HEK293 (cell line): ENCODE data around the gene HDAC2.

Source experiments
- CTCF ChIA-PET: fragments of 350-600 bp; formaldehyde crosslinking; extraction: SDS; loops from one replicate; lab custom pipeline; 2021; ENCODE audit warnings: antibody characterized with exemption; lab: Yijun Ruan, JAX
- POLR2A ChIA-PET: fragments of 300-600 bp; formaldehyde crosslinking; extraction: SDS; loops from one replicate; lab custom pipeline; 2020; ENCODE audit warnings: antibody characterized with exemption, inconsistent platforms; lab: Yijun Ruan, JAX
- H3K27ac ChIP-seq: fragments of 200-500 bp; sonication (Bioruptor generic); 2 replicates; pipeline ENCODE4 v1.5.1; 2014; ENCODE audit warnings: low read depth, low read length, control low read depth, inconsistent platforms; ENCODE audit errors: extremely low read depth
- H3K36me3 ChIP-seq, 2 experiments: fragments of 200-500 bp in 1 of 2; sonication (Bioruptor generic) in 1 of 2; 1 replicate in 1 of 2; 2 replicates in 1 of 2; pipeline ENCODE4 v1.5.1; 2014 to 2017; ENCODE audit warnings: inconsistent platforms in 2 of 2, low read length in 2 of 2; ENCODE audit not compliant: control insufficient read depth in 2 of 2, insufficient read depth in 1 of 2
- H3K4me1 ChIP-seq: fragments of 200-500 bp; sonication (Bioruptor generic); 2 replicates; pipeline ENCODE4 v1.5.1; 2014; ENCODE audit warnings: mild to moderate bottlenecking, low read length, inconsistent platforms; ENCODE audit not compliant: control insufficient read depth, insufficient read depth
- H3K4me3 ChIP-seq: 2 replicates; pipeline ENCODE4 v1.5.1; 2011; ENCODE audit warnings: low read depth, mild to moderate bottlenecking, control low read depth, low read length, moderate library complexity
- H3K9me3 ChIP-seq: fragments of 200-500 bp; sonication (Bioruptor generic); 2 replicates; pipeline ENCODE4 v1.5.1; 2014; ENCODE audit warnings: low read depth, low read length, inconsistent platforms; ENCODE audit not compliant: control insufficient read depth, insufficient read depth
- GFI1B ChIP-seq: fragments of 450-650 bp; formaldehyde crosslinking; IDR thresholded peaks from 2 replicates; pipeline ENCODE4 v1.5.1; 2016; ENCODE audit warnings: missing biosample characterization, missing genetic modification characterization
- SALL2 ChIP-seq: fragments of 450-650 bp; formaldehyde crosslinking; IDR thresholded peaks from 2 replicates; pipeline ENCODE4 v1.5.0; 2017; ENCODE audit warnings: missing biosample characterization, mild to moderate bottlenecking, missing genetic modification characterization, borderline replicate concordance
- ZBTB1 ChIP-seq: fragments of 450-650 bp; formaldehyde crosslinking; IDR thresholded peaks from 2 replicates; pipeline ENCODE4 v1.5.1; 2016; ENCODE audit warnings: missing biosample characterization, missing genetic modification characterization
- ZNF366 ChIP-seq: fragments of 450-650 bp; formaldehyde crosslinking; conservative IDR thresholded peaks from 2 replicates; pipeline ENCODE4 v1.5.1; 2016; ENCODE audit warnings: missing biosample characterization, missing genetic modification characterization
- ZNF473 ChIP-seq: fragments of 450-650 bp; formaldehyde crosslinking; IDR thresholded peaks from 2 replicates; pipeline ENCODE4 v1.5.1; 2017; ENCODE audit warnings: missing biosample characterization, missing genetic modification characterization
- ZNF510 ChIP-seq: fragments of 450-650 bp; formaldehyde crosslinking; IDR thresholded peaks from 2 replicates; pipeline ENCODE4 v1.5.1; 2018; ENCODE audit warnings: mild to moderate bottlenecking, missing genetic modification characterization, missing biosample characterization; ENCODE audit not compliant: insufficient replicate concordance
- ZNF529 ChIP-seq: fragments of 450-650 bp; formaldehyde crosslinking; IDR thresholded peaks from 2 replicates; pipeline ENCODE4 v1.5.1; 2017; ENCODE audit warnings: missing genetic modification characterization, missing biosample characterization; ENCODE audit not compliant: insufficient replicate concordance
- ZNF560 ChIP-seq: fragments of 450-650 bp; formaldehyde crosslinking; IDR thresholded peaks from 2 replicates; pipeline ENCODE4 v1.5.1; 2017; ENCODE audit warnings: missing biosample characterization, missing genetic modification characterization, borderline replicate concordance
- ZNF571 ChIP-seq: fragments of 450-650 bp; formaldehyde crosslinking; IDR thresholded peaks from 2 replicates; pipeline ENCODE4 v1.5.0; 2017; ENCODE audit warnings: missing biosample characterization, missing genetic modification characterization
- ZNF585B ChIP-seq: fragments of 450-650 bp; formaldehyde crosslinking; IDR thresholded peaks from 2 replicates; pipeline ENCODE4 v1.5.1; 2016; ENCODE audit warnings: missing biosample characterization, missing genetic modification characterization
- ZNF621 ChIP-seq: fragments of 450-650 bp; formaldehyde crosslinking; IDR thresholded peaks from 2 replicates; pipeline ENCODE4 v1.5.1; 2017; ENCODE audit warnings: missing biosample characterization, missing genetic modification characterization
- ZNF830 ChIP-seq: fragments of 450-650 bp; IDR thresholded peaks from 2 replicates; pipeline ENCODE4 v1.5.0; 2018; ENCODE audit warnings: missing biosample characterization, missing genetic modification characterization, low read depth, mild to moderate bottlenecking, moderate library complexity
- ZNF843 ChIP-seq: fragments of 450-650 bp; formaldehyde crosslinking; IDR thresholded peaks from 2 replicates; pipeline ENCODE4 v1.5.1; 2016; ENCODE audit warnings: missing biosample characterization, missing genetic modification characterization
- ZSCAN30 ChIP-seq: fragments of 450-650 bp; IDR thresholded peaks from 2 replicates; pipeline ENCODE4 v1.5.1; 2018; ENCODE audit warnings: missing biosample characterization, mild to moderate bottlenecking, missing genetic modification characterization, moderate library complexity
- TF ChIP-seq, protein P1 (sequence below): fragments of 450-650 bp; formaldehyde crosslinking; IDR thresholded peaks from 2 replicates; pipeline ENCODE4 v1.5.1; 2016; ENCODE audit warnings: missing biosample characterization, missing genetic modification characterization
- TF ChIP-seq, protein P2 (sequence below): fragments of 450-650 bp; formaldehyde crosslinking; IDR thresholded peaks from 2 replicates; pipeline ENCODE4 v1.5.1; 2016; ENCODE audit warnings: missing biosample characterization, missing genetic modification characterization
- TF ChIP-seq, protein P3 (sequence below): fragments of 450-650 bp; formaldehyde crosslinking; IDR thresholded peaks from 2 replicates; pipeline ENCODE4 v1.5.1; 2016; ENCODE audit warnings: missing biosample characterization, missing genetic modification characterization
- TF ChIP-seq, protein P4 (sequence below): fragments of 450-650 bp; formaldehyde crosslinking; IDR thresholded peaks from 2 replicates; pipeline ENCODE4 v1.5.1; 2016; ENCODE audit warnings: missing biosample characterization, missing genetic modification characterization
- TF ChIP-seq, protein P5 (sequence below): fragments of 450-650 bp; formaldehyde crosslinking; IDR thresholded peaks from 2 replicates; pipeline ENCODE4 v1.5.0; 2017; ENCODE audit warnings: missing biosample characterization, missing genetic modification characterization, borderline replicate concordance
- TF ChIP-seq, protein P6 (sequence below): fragments of 450-650 bp; formaldehyde crosslinking; IDR thresholded peaks from 2 replicates; pipeline ENCODE4 v1.5.1; 2016; ENCODE audit warnings: missing biosample characterization, missing genetic modification characterization

The HDAC2 gene

DNA sequence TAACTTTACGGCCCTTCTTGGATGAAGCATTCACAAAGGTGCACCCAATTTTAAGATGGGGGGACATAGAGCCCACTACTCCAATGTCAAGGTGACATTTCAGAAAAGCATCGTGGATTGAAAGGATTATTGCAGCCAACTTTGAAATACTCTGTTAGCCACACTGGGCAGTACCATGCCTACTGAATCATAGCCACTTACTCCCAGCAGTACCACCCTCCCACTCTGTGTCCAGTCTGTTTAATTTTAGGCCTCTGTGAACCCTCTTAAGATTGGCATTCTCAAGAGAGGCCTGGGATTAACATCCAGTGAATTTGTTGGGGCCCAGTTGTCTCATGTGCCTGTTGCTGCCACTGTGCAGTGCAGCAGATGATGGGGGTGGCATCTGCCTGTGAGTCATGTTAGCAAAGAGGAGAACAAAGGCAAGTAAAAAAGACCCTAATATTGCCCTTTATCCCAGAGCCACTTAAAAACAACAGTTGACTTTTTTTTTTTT lies 11.2 kb upstream of the HDAC2 start:
- Histone ChIP-seq H3K4me1 (no peaks in the 10 kb centered on the region), H3K4me3 (no peak overlapping the region), H3K27ac (no peak overlapping the region), H3K9me3 (no peaks in the 10 kb centered on the region), H3K36me3 (no peaks in the 10 kb centered on the region)
- ChIA-PET CTCF (interaction anchor here (0.7 to 2.9 kb wide), 4 partner anchors 9 to 127 kb away, joined by 3 to 52 read pairs (median 18); no protein-coding TSS in a partner anchor), POLR2A (no interaction called here)
- TF ChIP-seq, protein P1, sequence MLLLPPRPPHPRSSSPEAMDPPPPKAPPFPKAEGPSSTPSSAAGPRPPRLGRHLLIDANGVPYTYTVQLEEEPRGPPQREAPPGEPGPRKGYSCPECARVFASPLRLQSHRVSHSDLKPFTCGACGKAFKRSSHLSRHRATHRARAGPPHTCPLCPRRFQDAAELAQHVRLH (tag by site-specific recombination) = no peak
- TF ChIP-seq ZNF366 (tag by site-specific recombination) (no peak), ZNF473 (tag by site-specific recombination) (no peak), ZNF585B (tag by site-specific recombination) (no peak), ZNF621 (tag by site-specific recombination) (no peak), ZNF560 (tag by site-specific recombination) (no peak), ZBTB1 (tag by site-specific recombination) (no peak), ZNF830 (no peak), ZNF510 (tag by site-specific recombination) (no peak), ZNF571 (no peak), SALL2 (tag by site-specific recombination) (no peak), GFI1B (no peak), ZSCAN30 (no peak), ZNF843 (tag by site-specific recombination) (no peak), ZNF529 (no peak)
- TF ChIP-seq, protein P2, sequence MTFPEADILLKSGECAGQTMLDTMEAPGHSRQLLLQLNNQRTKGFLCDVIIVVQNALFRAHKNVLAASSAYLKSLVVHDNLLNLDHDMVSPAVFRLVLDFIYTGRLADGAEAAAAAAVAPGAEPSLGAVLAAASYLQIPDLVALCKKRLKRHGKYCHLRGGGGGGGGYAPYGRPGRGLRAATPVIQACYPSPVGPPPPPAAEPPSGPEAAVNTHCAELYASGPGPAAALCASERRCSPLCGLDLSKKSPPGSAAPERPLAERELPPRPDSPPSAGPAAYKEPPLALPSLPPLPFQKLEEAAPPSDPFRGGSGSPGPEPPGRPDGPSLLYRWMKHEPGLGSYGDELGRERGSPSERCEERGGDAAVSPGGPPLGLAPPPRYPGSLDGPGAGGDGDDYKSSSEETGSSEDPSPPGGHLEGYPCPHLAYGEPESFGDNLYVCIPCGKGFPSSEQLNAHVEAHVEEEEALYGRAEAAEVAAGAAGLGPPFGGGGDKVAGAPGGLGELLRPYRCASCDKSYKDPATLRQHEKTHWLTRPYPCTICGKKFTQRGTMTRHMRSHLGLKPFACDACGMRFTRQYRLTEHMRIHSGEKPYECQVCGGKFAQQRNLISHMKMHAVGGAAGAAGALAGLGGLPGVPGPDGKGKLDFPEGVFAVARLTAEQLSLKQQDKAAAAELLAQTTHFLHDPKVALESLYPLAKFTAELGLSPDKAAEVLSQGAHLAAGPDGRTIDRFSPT (tag by site-specific recombination) = no peak
- TF ChIP-seq, protein P3, sequence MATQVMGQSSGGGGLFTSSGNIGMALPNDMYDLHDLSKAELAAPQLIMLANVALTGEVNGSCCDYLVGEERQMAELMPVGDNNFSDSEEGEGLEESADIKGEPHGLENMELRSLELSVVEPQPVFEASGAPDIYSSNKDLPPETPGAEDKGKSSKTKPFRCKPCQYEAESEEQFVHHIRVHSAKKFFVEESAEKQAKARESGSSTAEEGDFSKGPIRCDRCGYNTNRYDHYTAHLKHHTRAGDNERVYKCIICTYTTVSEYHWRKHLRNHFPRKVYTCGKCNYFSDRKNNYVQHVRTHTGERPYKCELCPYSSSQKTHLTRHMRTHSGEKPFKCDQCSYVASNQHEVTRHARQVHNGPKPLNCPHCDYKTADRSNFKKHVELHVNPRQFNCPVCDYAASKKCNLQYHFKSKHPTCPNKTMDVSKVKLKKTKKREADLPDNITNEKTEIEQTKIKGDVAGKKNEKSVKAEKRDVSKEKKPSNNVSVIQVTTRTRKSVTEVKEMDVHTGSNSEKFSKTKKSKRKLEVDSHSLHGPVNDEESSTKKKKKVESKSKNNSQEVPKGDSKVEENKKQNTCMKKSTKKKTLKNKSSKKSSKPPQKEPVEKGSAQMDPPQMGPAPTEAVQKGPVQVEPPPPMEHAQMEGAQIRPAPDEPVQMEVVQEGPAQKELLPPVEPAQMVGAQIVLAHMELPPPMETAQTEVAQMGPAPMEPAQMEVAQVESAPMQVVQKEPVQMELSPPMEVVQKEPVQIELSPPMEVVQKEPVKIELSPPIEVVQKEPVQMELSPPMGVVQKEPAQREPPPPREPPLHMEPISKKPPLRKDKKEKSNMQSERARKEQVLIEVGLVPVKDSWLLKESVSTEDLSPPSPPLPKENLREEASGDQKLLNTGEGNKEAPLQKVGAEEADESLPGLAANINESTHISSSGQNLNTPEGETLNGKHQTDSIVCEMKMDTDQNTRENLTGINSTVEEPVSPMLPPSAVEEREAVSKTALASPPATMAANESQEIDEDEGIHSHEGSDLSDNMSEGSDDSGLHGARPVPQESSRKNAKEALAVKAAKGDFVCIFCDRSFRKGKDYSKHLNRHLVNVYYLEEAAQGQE (tag by site-specific recombination) = no peak
- TF ChIP-seq, protein P4, sequence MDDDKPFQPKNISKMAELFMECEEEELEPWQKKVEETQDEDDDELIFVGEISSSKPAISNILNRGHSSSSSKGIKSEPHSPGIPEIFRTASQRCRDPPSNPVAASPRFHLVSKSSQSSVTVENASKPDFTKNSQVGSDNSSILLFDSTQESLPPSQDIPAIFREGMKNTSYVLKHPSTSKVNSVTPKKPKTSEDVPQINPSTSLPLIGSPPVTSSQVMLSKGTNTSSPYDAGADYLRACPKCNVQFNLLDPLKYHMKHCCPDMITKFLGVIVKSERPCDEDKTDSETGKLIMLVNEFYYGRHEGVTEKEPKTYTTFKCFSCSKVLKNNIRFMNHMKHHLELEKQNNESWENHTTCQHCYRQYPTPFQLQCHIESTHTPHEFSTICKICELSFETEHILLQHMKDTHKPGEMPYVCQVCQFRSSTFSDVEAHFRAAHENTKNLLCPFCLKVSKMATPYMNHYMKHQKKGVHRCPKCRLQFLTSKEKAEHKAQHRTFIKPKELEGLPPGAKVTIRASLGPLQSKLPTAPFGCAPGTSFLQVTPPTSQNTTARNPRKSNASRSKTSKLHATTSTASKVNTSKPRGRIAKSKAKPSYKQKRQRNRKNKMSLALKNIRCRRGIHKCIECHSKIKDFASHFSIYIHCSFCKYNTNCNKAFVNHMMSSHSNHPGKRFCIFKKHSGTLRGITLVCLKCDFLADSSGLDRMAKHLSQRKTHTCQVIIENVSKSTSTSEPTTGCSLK (tag by site-specific recombination) = no peak
- TF ChIP-seq, protein P5, sequence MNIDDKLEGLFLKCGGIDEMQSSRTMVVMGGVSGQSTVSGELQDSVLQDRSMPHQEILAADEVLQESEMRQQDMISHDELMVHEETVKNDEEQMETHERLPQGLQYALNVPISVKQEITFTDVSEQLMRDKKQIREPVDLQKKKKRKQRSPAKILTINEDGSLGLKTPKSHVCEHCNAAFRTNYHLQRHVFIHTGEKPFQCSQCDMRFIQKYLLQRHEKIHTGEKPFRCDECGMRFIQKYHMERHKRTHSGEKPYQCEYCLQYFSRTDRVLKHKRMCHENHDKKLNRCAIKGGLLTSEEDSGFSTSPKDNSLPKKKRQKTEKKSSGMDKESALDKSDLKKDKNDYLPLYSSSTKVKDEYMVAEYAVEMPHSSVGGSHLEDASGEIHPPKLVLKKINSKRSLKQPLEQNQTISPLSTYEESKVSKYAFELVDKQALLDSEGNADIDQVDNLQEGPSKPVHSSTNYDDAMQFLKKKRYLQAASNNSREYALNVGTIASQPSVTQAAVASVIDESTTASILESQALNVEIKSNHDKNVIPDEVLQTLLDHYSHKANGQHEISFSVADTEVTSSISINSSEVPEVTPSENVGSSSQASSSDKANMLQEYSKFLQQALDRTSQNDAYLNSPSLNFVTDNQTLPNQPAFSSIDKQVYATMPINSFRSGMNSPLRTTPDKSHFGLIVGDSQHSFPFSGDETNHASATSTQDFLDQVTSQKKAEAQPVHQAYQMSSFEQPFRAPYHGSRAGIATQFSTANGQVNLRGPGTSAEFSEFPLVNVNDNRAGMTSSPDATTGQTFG (tag by site-specific recombination) = no peak
- TF ChIP-seq, protein P6, sequence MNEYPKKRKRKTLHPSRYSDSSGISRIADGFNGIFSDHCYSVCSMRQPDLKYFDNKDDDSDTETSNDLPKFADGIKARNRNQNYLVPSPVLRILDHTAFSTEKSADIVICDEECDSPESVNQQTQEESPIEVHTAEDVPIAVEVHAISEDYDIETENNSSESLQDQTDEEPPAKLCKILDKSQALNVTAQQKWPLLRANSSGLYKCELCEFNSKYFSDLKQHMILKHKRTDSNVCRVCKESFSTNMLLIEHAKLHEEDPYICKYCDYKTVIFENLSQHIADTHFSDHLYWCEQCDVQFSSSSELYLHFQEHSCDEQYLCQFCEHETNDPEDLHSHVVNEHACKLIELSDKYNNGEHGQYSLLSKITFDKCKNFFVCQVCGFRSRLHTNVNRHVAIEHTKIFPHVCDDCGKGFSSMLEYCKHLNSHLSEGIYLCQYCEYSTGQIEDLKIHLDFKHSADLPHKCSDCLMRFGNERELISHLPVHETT = no peak
